HepG2 (cell line): ENCODE measurements around the gene MICAL3. TPM values are rescaled to one million over a fixed set of nuclear protein-coding genes. Genes with fewer than 3 reads are reported as not detected.

Source experiments
- ATAC-seq: fragments of 200-7000 bp; cut with Tn5 transposase; 3 replicates; pipeline ENCODE4 v1.9.1; 2020; ENCODE audit warnings: mild to moderate bottlenecking, moderate library complexity
- BruUV-seq: library from RNA; stranded (reverse); fragments of 400-500 nt; replicated peaks from 2 replicates; lab custom pipeline; 2021; lab: Mats Ljungman, UMichigan
- CTCF ChIA-PET: fragments of 300-600 bp; formaldehyde crosslinking; extraction: SDS; loops from one replicate; lab custom pipeline; 2021; ENCODE audit warnings: low total read pairs, inconsistent platforms, low intra/inter-chr PET ratio; lab: Yijun Ruan, JAX
- POLR2A ChIA-PET: fragments of 350-600 bp; sonication (Branson Sonifier 250); formaldehyde crosslinking; loops from one replicate; lab custom pipeline; 2020; ENCODE audit warnings: antibody characterized with exemption, inconsistent platforms; lab: Yijun Ruan, JAX
- DNase-seq: peaks from one replicate; pipeline ENCODE4 v3.0.0-alpha.2; 2015; ENCODE audit warnings: low spot score
- FAIRE-seq: peaks from 3 replicates; lab custom pipeline; 2011; peaks lifted over from hg19 to GRCh38; lab: Jason Lieb, UNC
- H2AFZ ChIP-seq: one replicate; pipeline ENCODE4 v1.6.1; 2011; ENCODE audit warnings: low read length, inconsistent platforms
- H3K27ac ChIP-seq: fragments of 300-600 bp; 3 replicates; pipeline ENCODE4 v1.8.0; 2011; ENCODE audit warnings: mixed run types, mild to moderate bottlenecking, mixed read lengths, low read length, inconsistent platforms; ENCODE audit not compliant: insufficient read depth; ENCODE audit errors: extremely low read length
- H3K27me3 ChIP-seq, 2 experiments: fragments of 200-600 bp in 1 of 2; 2 replicates in 1 of 2; 3 replicates in 1 of 2; pipeline versions ENCODE4 v1.6.0 to v1.8.0; 2011; ENCODE audit warnings: low read length in 2 of 2, mild to moderate bottlenecking in 2 of 2, moderate library complexity in 2 of 2, inconsistent platforms in 1 of 2; ENCODE audit not compliant: insufficient read depth in 2 of 2, control insufficient read depth in 1 of 2
- H3K36me3 ChIP-seq, 2 experiments: fragments of 200-600 bp in 1 of 2; replicated peaks in 1 of 2; 2 replicates in 1 of 2; 3 replicates in 1 of 2; pipeline versions ENCODE4 v1.5.1 to v1.8.0; 2011; ENCODE audit warnings: low read length in 2 of 2, inconsistent platforms in 1 of 2; ENCODE audit not compliant: insufficient read depth in 2 of 2, control insufficient read depth in 1 of 2
- H3K4me1 ChIP-seq: 2 replicates; pipeline ENCODE4 v1.5.1; 2012; ENCODE audit warnings: low read length, inconsistent platforms; ENCODE audit not compliant: insufficient read depth
- H3K4me2 ChIP-seq: 2 replicates; pipeline ENCODE4 v1.6.0; 2011; ENCODE audit warnings: low read depth, low read length, inconsistent platforms
- H3K4me3 ChIP-seq, 3 experiments: fragments of 200-600 bp in 1 of 3; sonication (generic), shearing (Covaris generic) in 1 of 3; replicated peaks in 1 of 3; 2 replicates each; pipeline ENCODE4 v1.5.1; 2011 to 2016; ENCODE audit warnings: low read length in 3 of 3, inconsistent platforms in 2 of 3, low read depth in 2 of 3, mild to moderate bottlenecking in 2 of 3, control low read depth in 1 of 3, mixed read lengths in 1 of 3; ENCODE audit not compliant: insufficient read depth in 1 of 3
- H3K79me2 ChIP-seq: one replicate; pipeline ENCODE4 v1.6.1; 2011; ENCODE audit warnings: low read length, inconsistent platforms; ENCODE audit not compliant: insufficient read depth
- H3K9ac ChIP-seq: 2 replicates; pipeline ENCODE4 v1.6.0; 2011; ENCODE audit warnings: mild to moderate bottlenecking, low read depth, low read length, inconsistent platforms; ENCODE audit not compliant: insufficient read depth
- H3K9me3 ChIP-seq: 2 replicates; pipeline ENCODE4 v1.5.1; 2012; ENCODE audit warnings: mild to moderate bottlenecking, low read length
- H4K20me1 ChIP-seq: 2 replicates; pipeline ENCODE4 v1.6.0; 2011; ENCODE audit warnings: inconsistent platforms, mild to moderate bottlenecking, low read length, moderate library complexity; ENCODE audit not compliant: insufficient read depth
- GATAD2A ChIP-seq: IDR thresholded peaks from 2 replicates; pipeline ENCODE4 v1.6.1; 2016
- GFI1 ChIP-seq: sonication (generic); formaldehyde crosslinking; IDR thresholded peaks from 2 replicates; pipeline ENCODE4 v1.5.0; 2020; ENCODE audit warnings: missing genetic modification reagents, mild to moderate bottlenecking, borderline replicate concordance
- HMGXB3 ChIP-seq: sonication (generic); formaldehyde crosslinking; IDR thresholded peaks from 2 replicates; pipeline ENCODE4 v1.4.0; 2020; ENCODE audit warnings: missing genetic modification reagents, borderline replicate concordance
- HNRNPLL ChIP-seq: fragments of 200-400 bp; formaldehyde crosslinking; IDR thresholded peaks from 2 replicates; pipeline ENCODE4 v1.6.1; 2017; ENCODE audit warnings: mild to moderate bottlenecking, low read depth, low read length; ENCODE audit not compliant: poor library complexity, severe bottlenecking
- MEIS2 ChIP-seq: sonication (generic); formaldehyde crosslinking; IDR thresholded peaks from 2 replicates; pipeline ENCODE4 v1.9.0; 2021; ENCODE audit warnings: mild to moderate bottlenecking, missing genetic modification reagents
- MXD3 ChIP-seq: IDR thresholded peaks from 2 replicates; pipeline ENCODE4 v1.6.1; 2016; ENCODE audit warnings: mild to moderate bottlenecking, missing biosample characterization, missing genetic modification reagents
- ZNF414 ChIP-seq: sonication (generic); formaldehyde crosslinking; IDR thresholded peaks from 2 replicates; pipeline ENCODE4 v1.5.0; 2020; ENCODE audit warnings: missing genetic modification reagents
- ZNF572 ChIP-seq: sonication (generic); formaldehyde crosslinking; IDR thresholded peaks from 2 replicates; pipeline ENCODE4 v1.5.1; 2020; ENCODE audit warnings: mild to moderate bottlenecking, missing genetic modification reagents
- WGBS: methylation state at CpG from one replicate; pipeline ENCODE4 v1.1.6; 2017; ENCODE audit warnings: low lambda C conversion rate; 5-methylcytosine and 5-hydroxymethylcytosine counted together
- in situ Hi-C: cut with HindIII; loops from 2 replicates; pipeline ENCODE4 v1.10.0; 2017; ENCODE audit warnings: low pct_unique_long_range_greater_than_20kb; ENCODE audit not compliant: extremely low pct_ligation_motif_present
- intact Hi-C: fragments of 100-400 bp; cut with micrococcal nuclease; formaldehyde crosslinking; loops from one replicate; pipeline ENCODE4 v1.10.0; 2022; ENCODE audit not compliant: unreplicated experiment
- polyA plus RNA-seq, 8 experiments: library from polyadenylated mRNA; depleted of rRNA in 3 of 8; stranded (reverse) in 7 of 8; unstranded in 1 of 8; fragments of >200 nt; fragmentation: Illumina TruSeq in 4 of 8; extraction: Trizol in 4 of 8; gene quantifications; 2 replicates each; pipeline versions ENCODE4 v1.2.1 to v1.2.3, GENCODE V29; 2011 to 2016; ENCODE audit warnings: low read depth in 4 of 8, missing spikeins in 1 of 8, mixed read lengths in 1 of 8; ENCODE audit not compliant: insufficient read depth in 1 of 8
- total RNA-seq, 5 experiments: library from RNA; depleted of rRNA; stranded (reverse); fragments of >200 nt; fragmentation: Illumina TruSeq; extraction: Trizol; gene quantifications; 2 replicates each; pipeline ENCODE4 v1.2.3, GENCODE V29; 2016; ENCODE audit warnings: low read depth in 1 of 5

The MICAL3 gene
- total and polyA plus RNA-seq, 2 of the 13 experiments (the other 11 are each of a cell fraction or from before 2014, with no cell fraction given) = 5.3 to 12.5 TPM

- H3K9ac ChIP-seq = no peak overlapping the region
- ChIA-PET POLR2A (interaction anchor here (1.1 kb wide), 1 partner anchor 30 kb away, joined by 3 read pairs; no protein-coding TSS in a partner anchor), CTCF (no interaction called here)
- BruUV-seq = no TSS peak
- no peak overlapping the region for H3K27ac ChIP-seq
- TF ChIP-seq GFI1 (CRISPR knock-in tag) = no peak
- H3K27me3 ChIP-seq = no peaks in the 10 kb centered on the region
- H4K20me1 ChIP-seq = peaks cover 3% of the 10 kb centered on the region; the same call in 1 of the 2 replicates
- peaks cover 41% of the 10 kb centered on the region for H3K4me1 ChIP-seq
- no peak overlapping the region for H3K4me3 ChIP-seq
- in situ Hi-C loops = no loop called here
- intact Hi-C loops = no loop called here
- no peak overlapping the region for H2AFZ ChIP-seq
- ATAC-seq = no peak
- peaks cover 0 to 2% of the 10 kb centered on the region in 2 experiments; a peak in 1 of 5 replicates for H3K36me3 ChIP-seq
- peaks cover 63% of the 10 kb centered on the region for H3K79me2 ChIP-seq
- no peak for DNase-seq
- no peaks in the 10 kb centered on the region for H3K9me3 ChIP-seq
- H3K4me2 ChIP-seq = no peak overlapping the region
- FAIRE-seq = no peak
- 94% methylated on average over 4 of the region's 8 CpGs for WGBS
These were observed 81.6 kb downstream of the MICAL3 start for GRCh38 chr22:17942721-17943120.

GRCh38 chr22:17941471-17942406, 82.6 kb downstream of the MICAL3 start:
- intact Hi-C loops = no loop called here
- H3K9ac ChIP-seq = no peak overlapping the region
- peaks cover 0 to 2% of the 10 kb centered on the region in 2 experiments; a peak in 1 of 5 replicates for H3K36me3 ChIP-seq
- H3K4me1 ChIP-seq = peaks cover 41% of the 10 kb centered on the region
- DNase-seq (no peak), ATAC-seq (no peak), FAIRE-seq (no peak)
- in situ Hi-C loops = no loop called here
- POLR2A ChIA-PET = no interaction called here
- peaks cover 65% of the 10 kb centered on the region for H3K79me2 ChIP-seq
- no peaks in the 10 kb centered on the region for H3K27me3 ChIP-seq
- 95% methylated on average over 14 of the region's 18 CpGs for WGBS
- no peak overlapping the region for H3K4me2 ChIP-seq
- H2AFZ ChIP-seq = no peak overlapping the region
- no TSS peak for BruUV-seq
- H3K9me3 ChIP-seq = no peaks in the 10 kb centered on the region
- H4K20me1 ChIP-seq = peaks cover 3% of the 10 kb centered on the region; the same call in 1 of the 2 replicates
- H3K4me3 ChIP-seq = no peak overlapping the region
- H3K27ac ChIP-seq = no peak overlapping the region
- CTCF ChIA-PET = no interaction called here
- no peak for TF ChIP-seq ZNF572 (CRISPR knock-in tag)
- no peak for TF ChIP-seq HMGXB3 (CRISPR knock-in tag)
- no peak for TF ChIP-seq MEIS2
- TF ChIP-seq GATAD2A (CRISPR knock-in tag) = no peak
- no peak for TF ChIP-seq HNRNPLL
- TF ChIP-seq ZNF414 = no peak
- no peak for TF ChIP-seq MXD3 (CRISPR knock-in tag)
